Coronary artery (tissue), 2 donors: Measurements from ENCODE around the gene TAPT1.

Source experiments
- DNase-seq: peaks from one replicate; pipeline ENCODE4 v3.0.0-alpha.2; 2017; ENCODE audit warnings: low spot score
- H3K27ac ChIP-seq, 2 donors: fragments of 200-600 bp; sonication (generic); one replicate each; pipeline ENCODE4 v1.5.1; 2016 to 2019
- H3K4me3 ChIP-seq: fragments of 200-600 bp; sonication (generic); 2 replicates; pipeline ENCODE4 v1.5.1; 2016; ENCODE audit warnings: mild to moderate bottlenecking, moderate library complexity
- CTCF ChIP-seq: fragments of 200-600 bp; sonication (generic); IDR thresholded peaks from one replicate; pipeline ENCODE4 v1.5.1; 2019; ENCODE audit warnings: antibody characterized with exemption

The TAPT1 gene

GRCh38 chr4:16267639-16268038 lies 41.4 kb upstream of the TAPT1 start:
- no peak overlapping the region for H3K4me3 ChIP-seq
- TF ChIP-seq CTCF = no peak
- no peak for DNase-seq
- H3K27ac ChIP-seq = no peak overlapping the region

- H3K27ac ChIP-seq = no peak overlapping the region
- TF ChIP-seq CTCF = no peak
- no peak overlapping the region for H3K4me3 ChIP-seq
- DNase-seq = no peak
These were observed 39.5 kb upstream of the TAPT1 start for GRCh38 chr4:16265820-16266219.

- H3K27ac ChIP-seq = no peak overlapping the region
- TF ChIP-seq CTCF = peak; percentile 18
- no peak for DNase-seq
- H3K4me3 ChIP-seq = no peak overlapping the region
These were observed 38.5 kb upstream of the TAPT1 start for GRCh38 chr4:16264798-16265197.

- no peak overlapping the region for H3K27ac ChIP-seq
- no peak overlapping the region for H3K4me3 ChIP-seq
- no peak for DNase-seq
- no peak for TF ChIP-seq CTCF
These were observed 36.8 kb upstream of the TAPT1 start for GRCh38 chr4:16263056-16263455.

- Histone ChIP-seq H3K4me3 (no peak overlapping the region), H3K27ac (no peak overlapping the region)
- no peak for TF ChIP-seq CTCF
- DNase-seq = no peak
These were observed 35.9 kb upstream of the TAPT1 start for GRCh38 chr4:16262188-16262587.

- TF ChIP-seq CTCF = no peak
- no peak overlapping the region for H3K4me3 ChIP-seq
- no peak overlapping the region for H3K27ac ChIP-seq
- DNase-seq = no peak
These were observed 35.1 kb upstream of the TAPT1 start for GRCh38 chr4:16261313-16261878.

GRCh38 chr4:16259889-16260246 lies 33.6 kb upstream of the TAPT1 start:
- no peak for DNase-seq
- H3K27ac ChIP-seq = no peak overlapping the region
- H3K4me3 ChIP-seq = no peak overlapping the region
- no peak for TF ChIP-seq CTCF
